GM21576 (cell line): ENCODE measurements around the gene PTH1R.
"Not testable (repeated sequence)": the region's sequence is repeated elsewhere in the genome, so short reads cannot be mapped to it uniquely, and the experiment has no call there.

Experiments
- ATAC-seq: cut with Tn5 transposase; IDR thresholded peaks from one replicate; pipeline ENCODE4 v1.9.1; 2021; ENCODE audit warnings: mild to moderate bottlenecking, moderate library complexity; ENCODE audit not compliant: unreplicated experiment

PTH1R gene

DNA sequence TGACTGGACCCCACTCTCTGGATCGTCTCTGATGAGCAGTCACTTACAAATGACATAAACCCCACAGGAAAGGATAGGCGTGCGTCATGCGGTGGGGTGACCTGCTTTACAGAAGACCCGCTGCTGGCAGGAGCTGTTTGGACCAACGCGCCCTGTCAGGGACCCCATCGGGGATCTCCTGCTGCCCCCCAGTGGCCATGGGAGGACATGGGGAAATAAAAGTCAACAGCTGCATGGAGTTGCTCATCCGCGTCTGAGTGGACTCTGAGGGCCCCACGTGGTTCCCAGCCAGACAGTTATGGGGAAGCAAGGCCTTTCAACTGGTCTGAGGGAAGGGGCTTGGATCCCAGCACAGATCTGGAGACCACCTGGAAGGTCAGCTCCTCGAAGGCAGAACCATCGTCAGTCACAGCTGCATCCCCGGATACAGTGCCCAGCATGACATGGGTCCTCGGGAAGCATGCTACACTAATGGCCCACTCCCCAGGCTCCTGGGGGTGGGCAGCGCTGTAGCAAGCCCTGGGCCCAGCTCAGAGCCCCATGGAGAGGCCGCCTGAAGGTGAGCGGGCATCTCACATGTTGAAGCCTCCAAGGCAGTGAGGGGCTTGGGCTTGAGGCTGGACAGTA is 32.1 kb downstream of the PTH1R start:
- ATAC-seq = peak; percentile 45

DNA sequence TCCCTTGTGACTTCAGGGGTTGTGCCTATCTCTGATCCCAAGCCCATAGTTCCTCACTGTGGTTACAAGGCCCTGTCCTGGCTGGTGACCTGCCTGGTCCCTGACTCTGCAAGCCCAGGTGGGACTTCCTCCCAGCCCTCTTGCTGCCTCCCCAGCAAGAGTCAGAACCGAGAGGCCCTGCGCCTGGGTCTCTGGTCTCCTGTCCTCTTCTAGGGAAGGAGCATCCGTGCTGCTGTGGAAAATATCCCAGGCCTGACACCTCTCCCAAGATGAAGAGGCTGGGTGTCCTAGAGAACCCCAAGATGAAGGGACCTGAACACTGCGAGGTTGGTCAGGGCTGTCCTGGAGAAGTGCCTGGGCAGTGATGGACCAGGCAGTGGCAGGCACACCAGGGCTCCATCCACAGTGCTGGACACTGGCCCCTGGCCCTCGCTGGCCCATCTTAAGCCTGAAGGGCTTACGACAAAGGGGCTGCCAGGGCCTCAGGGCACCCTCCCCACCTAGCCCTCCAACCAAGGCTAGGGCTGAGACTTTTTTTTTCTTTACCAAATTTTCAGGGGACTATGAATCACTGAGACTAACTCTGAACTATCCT is 32.7 kb downstream of the PTH1R start:
- no peak for ATAC-seq

DNA sequence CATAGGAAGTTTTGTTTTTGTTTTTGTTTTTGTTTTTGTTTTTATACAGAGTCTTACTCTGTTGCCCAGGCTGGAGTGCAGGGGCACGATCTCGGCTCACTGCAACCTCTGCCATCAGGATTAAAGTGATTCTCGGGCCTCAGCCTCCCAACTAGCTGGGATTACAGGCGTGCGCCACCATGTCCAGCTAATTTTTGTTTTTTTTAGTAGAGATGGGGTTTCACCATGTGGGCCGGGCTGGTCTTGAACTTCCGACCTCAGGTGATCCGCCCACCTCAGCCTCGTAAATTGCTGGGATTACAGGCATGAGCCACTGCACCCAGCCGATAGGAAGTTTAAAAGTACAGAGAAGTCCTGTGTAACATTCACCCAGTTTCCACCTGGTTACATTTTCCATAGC is 33.4 kb downstream of the PTH1R start:
- not testable (repeated sequence) for ATAC-seq

DNA sequence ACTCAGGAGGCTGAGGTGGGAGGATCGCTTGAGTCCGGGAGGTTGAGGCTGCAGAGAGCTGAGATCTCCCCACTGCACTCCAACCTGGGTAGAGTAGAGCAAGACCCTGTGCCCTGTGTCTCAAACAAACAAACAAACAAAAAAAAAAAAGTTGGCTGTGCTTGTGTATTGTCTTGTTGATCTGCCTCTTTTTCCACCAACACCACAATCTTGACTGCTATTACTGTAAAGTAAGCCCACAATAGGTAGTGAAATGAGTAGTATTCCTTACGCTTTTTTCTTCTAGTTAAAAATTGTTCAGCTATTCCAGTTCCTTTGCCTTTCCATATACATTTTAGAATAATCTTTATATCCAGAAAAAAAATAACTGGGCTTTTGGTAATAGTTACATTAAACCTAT is 35.5 kb downstream of the PTH1R start:
- ATAC-seq = no peak

DNA sequence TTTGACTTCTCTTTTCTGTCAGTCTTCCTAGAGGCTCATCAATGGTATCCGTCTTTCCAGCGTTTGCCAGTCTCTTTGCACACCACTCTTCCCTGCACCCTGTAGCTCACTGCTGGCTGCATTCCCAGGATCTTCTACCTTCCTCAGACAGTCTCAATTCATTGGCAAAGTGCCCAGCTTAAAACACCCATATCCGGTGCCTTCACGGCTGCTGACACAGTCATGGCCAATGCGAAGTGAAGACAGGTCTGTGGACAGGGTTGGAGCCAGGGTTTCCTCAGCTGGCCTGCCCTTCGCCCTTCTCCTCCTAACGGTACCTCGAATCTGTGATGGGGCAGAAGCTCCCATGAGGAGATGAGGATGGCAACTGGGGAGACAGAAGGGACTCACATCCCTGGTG is 36.1 kb downstream of the PTH1R start:
- no peak for ATAC-seq

DNA sequence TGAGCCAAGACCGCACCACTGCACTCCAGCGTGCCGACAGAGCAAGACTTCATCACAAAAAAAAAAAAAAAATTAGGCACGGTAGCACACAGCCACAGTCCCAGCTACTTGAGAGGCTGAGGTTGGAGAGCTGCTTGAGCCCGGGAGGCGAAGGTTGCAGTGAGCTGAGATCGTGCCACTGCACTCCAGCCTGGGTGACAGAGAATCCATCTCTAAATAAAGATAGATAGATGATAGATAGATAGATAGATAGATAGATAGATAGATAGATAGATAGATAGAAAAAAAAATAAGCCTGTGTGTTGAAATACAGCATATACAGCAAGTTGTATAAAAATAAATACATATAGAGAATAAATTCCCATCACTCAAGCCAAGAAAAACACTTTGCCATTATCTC is 37.3 kb downstream of the PTH1R start:
- no peak for ATAC-seq

DNA sequence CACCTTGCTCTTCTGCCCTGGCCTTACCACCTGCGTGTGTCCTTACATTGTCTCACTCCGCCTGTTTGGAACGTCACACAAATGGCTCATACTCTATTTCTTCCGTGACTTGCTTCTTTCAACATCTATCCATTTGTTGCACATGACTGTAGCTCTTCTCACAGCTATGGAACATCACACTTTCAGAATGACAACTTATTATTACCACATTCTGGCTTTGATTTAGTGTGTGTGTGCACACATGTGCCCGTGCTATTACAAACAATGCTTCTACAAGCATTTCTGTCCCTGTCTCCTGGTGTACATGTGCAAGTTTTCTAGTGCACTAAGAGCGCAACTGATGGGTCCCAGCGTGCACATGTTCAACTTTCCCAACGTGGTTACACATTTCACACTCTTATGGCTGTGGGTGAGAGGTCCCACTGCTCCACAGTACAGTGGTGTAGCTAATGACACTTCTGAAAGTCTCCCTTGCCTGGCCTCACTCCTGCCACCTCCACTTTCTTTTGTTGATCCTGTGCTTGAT is 37.8 kb downstream of the PTH1R start:
- no peak for ATAC-seq

DNA sequence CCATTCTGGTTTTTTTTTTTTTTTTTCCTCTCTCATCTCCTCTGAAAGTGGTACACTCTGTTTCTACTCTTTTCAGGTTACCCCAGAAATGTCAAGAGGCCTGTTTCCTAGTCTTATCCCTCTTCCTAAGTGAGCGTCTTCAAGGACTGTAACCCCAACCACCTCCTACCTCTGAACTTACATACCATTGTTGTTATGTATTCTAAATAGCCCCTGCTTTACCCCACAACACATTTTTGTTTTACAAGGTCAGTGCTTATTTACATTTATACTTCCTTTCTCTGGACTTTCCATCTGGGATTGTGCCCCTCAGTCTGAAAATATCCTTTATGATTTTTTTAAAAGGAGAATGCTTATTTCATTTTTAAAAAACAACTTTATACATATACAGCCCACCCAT is 38.8 kb downstream of the PTH1R start:
- ATAC-seq = no peak

DNA sequence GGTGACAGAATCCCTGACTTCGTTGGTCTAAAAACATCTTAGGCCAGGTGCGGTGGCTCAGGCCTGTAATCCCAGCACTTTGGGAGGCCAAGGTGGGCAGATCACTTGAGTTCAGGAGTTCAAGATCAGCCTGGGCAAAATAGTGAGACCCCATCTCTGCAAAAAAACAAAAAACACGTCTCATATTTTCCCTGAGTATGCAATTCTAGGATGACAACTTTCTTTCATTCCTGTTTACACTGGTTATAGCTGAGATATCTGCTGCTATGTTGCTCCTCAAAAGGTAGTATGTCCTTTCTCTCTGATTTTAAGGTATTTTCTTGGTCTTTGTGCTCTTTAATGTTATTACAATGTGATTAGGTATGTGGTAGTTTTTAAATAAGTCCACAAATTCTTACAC is 39.3 kb downstream of the PTH1R start:
- ATAC-seq = no peak

DNA sequence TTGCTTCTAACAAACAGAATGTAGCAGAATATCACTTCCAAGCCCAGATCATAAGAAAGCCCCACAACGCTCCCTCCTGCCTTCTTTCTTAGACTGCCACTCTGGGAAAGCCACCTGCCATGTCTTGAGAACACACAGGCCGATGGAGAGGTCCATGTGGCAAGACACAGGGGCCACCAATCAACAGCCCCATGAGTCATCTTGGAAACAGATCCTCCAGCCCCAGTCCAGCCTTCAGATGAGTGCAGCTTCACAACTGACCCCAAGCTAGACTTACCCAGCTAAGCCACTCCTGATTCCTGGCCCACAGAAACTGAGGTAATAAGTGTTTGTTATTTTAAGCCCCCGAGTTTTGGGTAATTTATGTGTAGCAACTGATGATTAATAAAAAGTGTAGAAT is 39.7 kb downstream of the PTH1R start:
- no peak for ATAC-seq

DNA sequence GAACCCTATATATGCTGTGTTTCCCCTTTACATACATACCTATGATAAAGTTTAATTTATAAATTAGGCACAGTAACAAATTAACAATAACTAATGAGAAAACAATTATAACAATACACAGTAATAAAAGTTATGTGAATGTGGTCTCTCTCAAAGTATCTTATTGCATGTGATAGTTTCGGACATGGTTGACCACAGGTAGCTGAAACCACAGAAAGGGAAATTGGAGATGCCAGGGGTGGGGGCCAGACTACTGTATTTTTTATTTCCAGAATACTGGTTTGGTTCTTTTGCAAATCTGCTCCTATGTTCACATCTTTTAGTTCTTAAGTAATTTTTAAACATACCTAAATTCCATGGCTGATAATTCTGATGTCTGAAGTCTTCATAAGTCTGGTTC is 40.7 kb downstream of the PTH1R start:
- ATAC-seq = no peak

DNA sequence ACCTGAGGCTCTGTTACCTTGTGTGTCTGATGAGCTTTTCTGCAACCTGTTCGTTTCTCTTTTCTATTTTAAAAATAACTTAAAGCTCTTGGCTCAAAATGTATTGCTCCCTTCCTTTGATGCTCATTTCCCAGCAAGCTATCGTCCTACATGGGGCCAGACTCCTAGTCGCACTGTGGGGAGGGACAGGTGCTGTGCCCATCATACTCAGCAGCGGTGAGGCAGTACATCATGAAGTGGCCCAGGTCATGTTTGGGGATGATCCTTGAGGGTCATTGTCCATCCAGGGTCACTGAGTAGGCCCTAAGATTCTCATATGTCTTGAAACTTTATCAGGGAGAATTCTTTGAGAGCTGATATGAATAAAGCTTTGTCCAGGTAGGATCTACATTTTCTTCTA is 41.1 kb downstream of the PTH1R start:
- ATAC-seq = no peak

DNA sequence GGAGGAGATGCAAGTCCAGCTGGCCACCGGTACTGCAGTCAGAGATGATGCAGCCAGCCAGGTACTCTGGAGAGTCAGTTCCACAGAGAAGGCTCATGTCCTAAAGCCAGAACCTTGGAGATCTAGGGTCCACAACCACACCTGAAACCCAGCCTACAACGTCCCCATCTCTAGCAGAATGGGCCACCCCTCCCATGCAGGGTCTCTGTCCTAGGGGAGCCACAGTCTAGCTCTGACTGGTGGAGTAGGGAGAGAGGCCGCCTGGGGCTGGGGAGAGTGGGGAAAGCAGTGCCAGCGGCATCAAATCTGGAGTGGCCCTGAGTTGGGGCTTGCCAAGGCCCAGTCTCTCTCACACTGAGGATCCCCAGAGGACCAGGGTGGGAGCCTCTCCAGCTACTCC is 43.5 kb downstream of the PTH1R start:
- no peak for ATAC-seq

DNA sequence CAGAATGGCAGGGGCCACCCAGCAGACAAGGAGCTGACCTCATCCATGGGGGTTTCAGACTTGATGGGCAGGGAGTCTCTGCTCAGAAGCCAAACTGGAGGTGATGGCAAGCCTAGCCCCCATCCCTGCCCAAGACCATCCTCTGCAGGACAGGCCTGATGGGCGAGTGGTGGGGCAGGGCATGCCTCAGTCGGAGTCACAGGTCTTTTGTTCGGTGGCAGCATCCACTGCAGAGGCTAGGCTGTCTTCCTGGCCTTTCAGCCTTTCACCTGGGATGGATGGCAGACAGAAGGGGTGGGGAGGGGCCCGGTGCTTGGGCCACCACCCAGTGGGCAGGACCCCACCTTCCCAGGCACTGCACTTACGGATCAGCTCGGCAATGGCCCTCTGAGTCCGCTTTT is 44.4 kb downstream of the PTH1R start:
- ATAC-seq = no peak

DNA sequence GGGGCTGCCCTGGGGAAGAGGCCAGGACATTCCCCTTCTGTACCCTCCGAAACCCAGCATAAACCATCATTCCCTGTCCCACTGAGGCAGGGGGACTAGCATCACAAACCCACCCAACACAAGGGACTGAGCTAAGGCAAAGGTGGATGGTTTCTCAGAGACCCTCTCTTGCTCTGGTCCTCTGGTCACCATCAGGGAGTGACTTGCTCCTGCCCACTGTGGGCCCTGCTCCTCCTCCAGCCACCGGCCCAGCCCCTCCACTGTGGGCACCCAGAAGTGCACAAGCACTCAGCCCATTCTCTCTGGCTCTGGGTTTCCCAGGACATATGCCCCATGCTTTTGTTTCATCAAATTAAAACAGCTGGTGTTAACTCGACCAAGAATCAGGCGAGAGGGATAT is 44.9 kb downstream of the PTH1R start:
- no peak for ATAC-seq

DNA sequence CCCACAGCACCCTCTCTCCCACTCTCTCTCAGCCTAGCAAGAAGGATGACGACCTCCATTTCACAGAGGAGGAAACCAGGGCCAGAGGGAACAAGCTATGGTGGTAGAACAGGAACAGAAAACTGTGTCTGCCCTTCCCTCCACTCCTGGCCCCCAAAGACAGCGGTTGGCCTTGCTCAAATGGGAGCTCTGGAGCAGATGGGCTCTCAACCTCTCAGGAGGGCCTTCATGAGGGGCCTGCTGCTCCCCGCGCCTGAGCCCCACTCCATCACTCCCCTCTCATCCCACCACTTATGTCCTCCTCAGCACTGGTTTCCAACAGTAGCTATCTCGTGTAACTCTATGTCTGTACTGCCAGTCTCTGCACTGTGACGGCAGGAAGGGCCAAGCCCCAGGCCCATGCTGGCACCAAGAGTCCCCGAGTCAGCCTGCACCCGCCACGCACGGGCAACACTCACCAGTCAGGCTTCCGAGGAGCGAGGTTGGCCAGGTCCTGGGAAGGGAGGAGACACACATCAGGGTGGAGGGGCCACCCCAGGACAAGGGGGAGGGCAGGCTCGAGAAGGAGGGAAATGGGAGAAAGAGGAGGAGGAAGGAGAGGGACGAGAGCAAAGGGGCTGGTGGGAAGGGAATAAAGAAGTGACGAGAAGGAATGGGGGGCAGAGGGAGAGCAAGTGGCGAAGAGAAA is 45.5 kb downstream of the PTH1R start:
- ATAC-seq = no peak

DNA sequence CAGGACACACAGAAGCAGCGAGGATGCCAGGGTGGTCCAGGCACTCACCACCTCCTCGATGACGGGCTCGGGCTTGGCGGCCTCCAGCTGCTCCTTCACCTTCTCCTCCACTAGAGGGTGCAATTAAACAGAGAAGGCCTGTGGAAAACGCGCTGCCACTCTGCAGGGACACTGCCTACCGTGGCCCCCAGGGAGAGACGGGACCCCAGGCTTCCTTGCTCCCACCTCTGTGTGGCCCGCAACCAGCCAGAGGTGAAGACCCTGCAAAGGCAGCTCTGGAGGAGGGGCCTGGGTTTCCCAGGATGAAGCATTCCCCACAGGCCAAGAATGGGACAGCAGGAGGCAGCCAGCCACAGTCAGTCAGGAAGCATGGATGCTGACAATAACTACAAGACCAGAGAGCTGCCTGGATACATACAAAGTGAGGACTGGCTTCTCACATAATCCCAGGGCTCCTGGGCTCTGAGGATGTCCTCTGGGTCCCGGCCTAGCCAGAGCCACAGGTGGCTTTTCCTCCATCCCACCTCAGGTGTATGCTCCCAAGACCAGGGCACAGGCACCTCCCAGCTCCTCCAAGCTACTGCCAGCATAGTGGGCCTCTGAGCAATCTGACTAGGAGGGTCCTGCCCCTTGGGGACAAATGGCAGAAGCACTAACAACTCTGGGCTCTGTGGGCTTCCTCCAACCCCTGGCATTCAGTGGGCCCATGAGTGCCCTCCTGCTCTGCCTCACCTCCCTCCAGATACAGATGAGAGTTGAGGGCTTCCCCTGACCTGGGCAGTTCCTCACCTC is 46.2 kb downstream of the PTH1R start:
- no peak for ATAC-seq

DNA sequence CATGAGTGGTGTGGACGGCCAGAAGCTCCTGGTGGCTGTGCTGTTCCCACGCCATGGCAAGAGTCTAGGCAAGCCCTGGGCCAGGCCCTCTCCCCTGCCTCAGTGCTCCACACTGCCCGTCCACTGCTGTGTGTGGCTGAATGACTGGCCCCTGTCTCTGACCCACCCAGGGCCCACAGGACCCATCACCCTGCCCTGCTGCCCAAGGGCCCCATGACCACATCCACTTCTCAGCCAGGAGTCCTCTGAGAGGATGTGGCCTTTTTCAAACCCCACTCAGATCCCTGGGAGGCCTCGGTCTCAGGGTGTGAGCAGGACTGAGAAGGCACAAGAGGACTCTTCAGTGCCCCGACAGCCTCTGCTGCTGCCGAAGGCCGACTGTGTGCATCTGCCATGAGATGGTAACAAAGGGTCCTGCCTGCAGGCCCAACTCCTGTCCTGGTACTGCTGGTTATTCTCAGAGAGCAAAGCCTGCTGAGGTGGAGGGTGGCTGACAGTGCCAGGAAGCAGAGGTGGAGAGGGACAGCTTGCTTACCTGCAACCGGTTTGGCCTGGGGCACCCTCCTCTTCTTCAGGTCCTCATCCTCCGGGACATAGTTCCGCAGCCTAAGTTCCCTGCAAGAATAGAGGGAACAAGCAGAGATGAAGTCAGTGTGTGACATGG is 47.5 kb downstream of the PTH1R start:
- ATAC-seq = no peak

DNA sequence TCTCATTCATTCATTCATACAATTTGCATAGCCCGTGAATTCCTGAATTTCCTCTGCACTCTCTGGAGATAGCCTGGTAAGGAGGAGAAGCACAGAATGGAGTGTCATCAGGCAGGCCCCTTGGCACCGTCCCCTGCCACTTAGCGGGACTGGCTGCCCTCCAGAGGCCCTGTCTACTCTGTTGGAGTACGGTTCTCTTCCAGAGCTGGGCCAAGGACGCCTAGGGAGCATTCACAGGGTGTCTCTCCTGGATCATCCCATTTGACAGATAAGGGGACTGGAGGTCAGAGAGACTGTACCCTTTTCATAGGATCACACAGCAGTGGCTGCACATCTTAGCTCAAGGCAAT is 48.0 kb downstream of the PTH1R start:
- no peak for ATAC-seq

DNA sequence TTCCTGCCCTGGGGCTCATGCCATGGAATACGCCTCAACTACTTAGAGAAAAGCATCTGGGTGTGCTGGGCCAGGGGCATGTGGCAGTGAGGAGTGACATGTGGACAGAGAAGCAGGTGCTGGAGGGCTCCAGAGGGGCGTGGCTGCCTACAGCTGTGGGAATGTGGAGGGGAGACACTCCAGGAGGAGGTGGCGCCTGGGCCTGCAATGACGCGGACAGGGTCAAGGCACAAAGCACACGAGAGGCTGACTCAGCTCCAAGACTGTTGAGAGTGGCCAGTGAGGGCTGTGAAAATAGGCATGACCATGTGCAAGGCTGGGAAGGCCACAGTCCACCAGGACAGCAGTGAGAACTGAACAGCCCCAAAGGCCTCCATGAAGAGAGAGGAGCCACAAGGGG is 48.5 kb downstream of the PTH1R start:
- ATAC-seq = no peak

DNA sequence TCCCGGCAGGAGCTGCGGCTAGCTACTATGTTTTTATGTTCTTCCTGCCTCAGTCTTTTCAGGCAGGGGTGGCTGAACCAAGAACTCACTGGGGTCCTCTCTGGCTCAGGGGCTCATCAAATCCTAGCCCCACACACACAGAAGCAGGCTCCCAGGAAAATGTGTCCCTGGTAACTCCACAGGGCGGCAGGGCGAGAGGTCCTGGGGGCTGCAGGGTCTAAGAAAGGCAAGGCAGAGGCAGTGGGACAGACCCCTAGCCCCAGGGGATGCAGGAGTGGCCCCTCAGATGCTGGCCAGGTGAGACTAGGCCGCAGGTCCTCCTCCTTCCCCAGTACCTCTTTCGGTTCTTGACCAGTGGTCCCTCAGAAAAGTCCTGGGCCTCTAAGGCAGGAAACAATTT is 48.9 kb downstream of the PTH1R start:
- no peak for ATAC-seq
